NT2/D1 (cell line): Measurements from ENCODE around the gene KCNJ4.
"Not testable (repeated sequence)": the region's sequence is repeated elsewhere in the genome, so short reads cannot be mapped to it uniquely, and the experiment has no call there.

Experiments
- SUZ12 ChIP-seq: IDR thresholded peaks from 2 replicates; pipeline ENCODE4 v1.6.1; 2011; ENCODE audit not compliant: insufficient read length, insufficient read depth; ENCODE audit errors: extremely low read depth
- YY1 ChIP-seq: IDR thresholded peaks from 2 replicates; pipeline ENCODE4 v1.6.1; 2011; ENCODE audit not compliant: insufficient read length, insufficient read depth
- ZNF274 ChIP-seq: IDR thresholded peaks from 2 replicates; pipeline ENCODE4 v1.6.1; 2011; ENCODE audit warnings: mild to moderate bottlenecking, low read depth, low read length

GRCh38 chr22:38394929-38395624 is 59.9 kb downstream of the KCNJ4 start:
- not testable (repeated sequence) for TF ChIP-seq YY1, ZNF274, SUZ12
